Ishikawa (cell line): ENCODE measurements around the gene ASXL1.

ENCODE experiments used
- CEBPB ChIP-seq: IDR thresholded peaks from 2 replicates; pipeline ENCODE4 v1.6.1; 2012
- CREB1 ChIP-seq: IDR thresholded peaks from 2 replicates; pipeline ENCODE4 v1.6.1; 2012; ENCODE audit warnings: low read depth
- EGR1 ChIP-seq: IDR thresholded peaks from 2 replicates; pipeline ENCODE4 v1.6.1; 2012
- EP300 ChIP-seq: IDR thresholded peaks from 2 replicates; pipeline ENCODE4 v1.6.1; 2012; ENCODE audit warnings: borderline replicate concordance
- FOXM1 ChIP-seq: IDR thresholded peaks from 2 replicates; pipeline ENCODE4 v1.6.1; 2012; ENCODE audit warnings: low read depth, borderline replicate concordance
- NFIC ChIP-seq: IDR thresholded peaks from 2 replicates; pipeline ENCODE4 v1.6.1; 2012
- RAD21 ChIP-seq: IDR thresholded peaks from 2 replicates; pipeline ENCODE4 v1.6.1; 2012; ENCODE audit warnings: low read depth
- REST ChIP-seq: IDR thresholded peaks from 2 replicates; pipeline ENCODE4 v1.6.1; 2012; ENCODE audit warnings: low read depth, mild to moderate bottlenecking
- TAF1 ChIP-seq: IDR thresholded peaks from 2 replicates; pipeline ENCODE4 v1.6.1; 2012; ENCODE audit warnings: low read depth, mild to moderate bottlenecking
- TCF12 ChIP-seq: IDR thresholded peaks from 2 replicates; pipeline ENCODE4 v1.6.1; 2012; ENCODE audit warnings: low read depth
- TEAD4 ChIP-seq: IDR thresholded peaks from 2 replicates; pipeline ENCODE4 v1.6.1; 2012
- USF1 ChIP-seq: IDR thresholded peaks from 2 replicates; pipeline ENCODE4 v1.6.1; 2012
- YY1 ChIP-seq: IDR thresholded peaks from 2 replicates; pipeline ENCODE4 v1.6.1; 2012; ENCODE audit warnings: low read depth
- ZBTB7A ChIP-seq: IDR thresholded peaks from 2 replicates; pipeline ENCODE4 v1.6.1; 2012; ENCODE audit warnings: low read depth
- TF ChIP-seq, protein P1 (sequence below): IDR thresholded peaks from 2 replicates; pipeline ENCODE4 v1.6.1; 2012

ASXL1 gene

GRCh38 chr20:32457479-32457986 is 99.4 kb downstream of the ASXL1 start:
- no peak for TF ChIP-seq YY1
- TF ChIP-seq, protein P1, sequence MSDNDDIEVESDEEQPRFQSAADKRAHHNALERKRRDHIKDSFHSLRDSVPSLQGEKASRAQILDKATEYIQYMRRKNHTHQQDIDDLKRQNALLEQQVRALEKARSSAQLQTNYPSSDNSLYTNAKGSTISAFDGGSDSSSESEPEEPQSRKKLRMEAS, result no peak
- no peak for TF ChIP-seq NFIC
- no peak for TF ChIP-seq CEBPB
- no peak for TF ChIP-seq TCF12
- no peak for TF ChIP-seq CREB1
- no peak for TF ChIP-seq RAD21
- no peak for TF ChIP-seq TEAD4

DNA sequence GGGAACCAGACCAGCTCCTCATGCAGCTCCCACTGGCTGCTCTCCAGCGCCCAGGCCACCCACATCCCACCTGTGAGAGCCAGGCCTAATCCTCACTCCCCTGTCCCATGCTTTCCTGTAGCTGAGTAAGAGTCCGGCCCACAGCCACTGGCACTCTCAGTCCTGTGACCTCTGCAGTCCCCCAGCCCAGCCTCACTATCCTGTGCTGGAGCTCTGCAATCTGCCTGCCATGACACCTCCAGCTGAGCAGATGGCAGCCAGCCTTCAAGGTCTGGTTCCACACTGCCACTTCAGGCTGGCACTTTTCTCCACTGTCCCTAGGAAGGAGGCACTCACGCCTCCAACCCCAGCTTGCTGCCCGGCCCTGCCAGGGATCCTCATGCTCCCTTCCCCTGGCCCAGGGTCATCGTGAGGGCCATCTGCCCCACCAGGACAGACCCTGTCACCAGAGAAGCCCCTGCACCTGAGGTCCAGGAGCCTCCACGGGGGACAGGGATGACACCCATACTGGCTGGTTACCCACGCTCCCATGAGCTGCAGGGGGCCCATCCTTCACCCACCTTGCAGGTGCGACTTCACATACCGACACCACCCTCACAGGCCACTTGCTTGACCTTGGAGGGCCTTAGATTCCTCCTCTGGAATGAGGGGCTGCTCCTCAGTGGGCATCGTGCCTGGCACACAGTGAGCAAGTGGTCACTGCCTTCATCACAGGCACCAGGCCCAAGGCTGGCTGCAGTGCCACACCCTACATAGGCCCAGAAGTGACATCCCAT is 100.1 kb downstream of the ASXL1 start:
- no peak for TF ChIP-seq ZBTB7A
- no peak for TF ChIP-seq RAD21
- TF ChIP-seq YY1, result no peak
- no peak for TF ChIP-seq CREB1
- no peak for TF ChIP-seq NFIC
- no peak for TF ChIP-seq TEAD4
- TF ChIP-seq, protein P1, result no peak
- no peak for TF ChIP-seq TCF12
- TF ChIP-seq REST, result no peak
- no peak for TF ChIP-seq FOXM1
- no peak for TF ChIP-seq EGR1
- no peak for TF ChIP-seq EP300
- TF ChIP-seq CEBPB, result no peak
- no peak for TF ChIP-seq TAF1
- TF ChIP-seq USF1, result no peak

DNA sequence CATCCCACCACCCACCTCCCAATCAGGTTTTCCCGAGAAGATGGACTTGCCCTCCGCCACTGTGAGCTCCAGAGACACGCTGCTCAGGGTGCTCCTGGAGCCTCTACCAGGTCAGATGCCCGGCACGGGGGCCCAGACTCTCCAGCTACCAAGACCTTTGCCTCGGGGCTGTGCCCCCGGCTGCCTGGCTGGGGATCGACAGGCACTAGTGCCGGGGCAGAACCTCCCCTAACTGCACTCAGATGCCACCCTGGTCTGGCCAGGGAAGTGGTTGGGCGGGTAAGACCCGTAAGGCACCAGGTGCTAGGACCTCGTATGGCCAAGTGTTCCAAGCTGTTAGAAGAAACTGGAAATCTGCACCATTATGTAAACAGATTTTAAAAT is 100.7 kb downstream of the ASXL1 start:
- TF ChIP-seq RAD21, result no peak
- no peak for TF ChIP-seq CREB1
- TF ChIP-seq, protein P1, result no peak
- TF ChIP-seq FOXM1, result no peak
- TF ChIP-seq EGR1, result no peak
- TF ChIP-seq ZBTB7A, result no peak
- no peak for TF ChIP-seq NFIC
- no peak for TF ChIP-seq YY1
- TF ChIP-seq REST, result no peak
- no peak for TF ChIP-seq USF1
- TF ChIP-seq CEBPB, result no peak
- no peak for TF ChIP-seq EP300
- no peak for TF ChIP-seq TCF12
- no peak for TF ChIP-seq TEAD4
- no peak for TF ChIP-seq TAF1

GRCh38 chr20:32460231-32460630 is 102.1 kb downstream of the ASXL1 start:
- TF ChIP-seq USF1 (no peak), YY1 (no peak), TCF12 (no peak), NFIC (no peak), ZBTB7A (no peak), EGR1 (no peak), FOXM1 (no peak), REST (no peak), CREB1 (no peak), CEBPB (no peak), TAF1 (no peak), EP300 (no peak)
